ENCODE data around the gene ANGPTL8. TPM values are rescaled to one million over a fixed set of nuclear protein-coding genes. Genes with fewer than 3 reads are reported as not detected.
A peak's percentile ranks its signal among the peaks of the same experiment; 100 is the strongest.

Gene ANGPTL8
- total RNA-seq: not detected in 2 replicates

GRCh38 chr19:11239377-11240000, at the start of gene ANGPTL8:
ANGPTL8 (plus strand) TSS chr19:11239619; CDS start chr19:11239638, 19 bp downstream.
- peak; percentile 7 for DNase-seq (ENCODE audit: low read depth)
- TF ChIP-seq, protein P1, sequence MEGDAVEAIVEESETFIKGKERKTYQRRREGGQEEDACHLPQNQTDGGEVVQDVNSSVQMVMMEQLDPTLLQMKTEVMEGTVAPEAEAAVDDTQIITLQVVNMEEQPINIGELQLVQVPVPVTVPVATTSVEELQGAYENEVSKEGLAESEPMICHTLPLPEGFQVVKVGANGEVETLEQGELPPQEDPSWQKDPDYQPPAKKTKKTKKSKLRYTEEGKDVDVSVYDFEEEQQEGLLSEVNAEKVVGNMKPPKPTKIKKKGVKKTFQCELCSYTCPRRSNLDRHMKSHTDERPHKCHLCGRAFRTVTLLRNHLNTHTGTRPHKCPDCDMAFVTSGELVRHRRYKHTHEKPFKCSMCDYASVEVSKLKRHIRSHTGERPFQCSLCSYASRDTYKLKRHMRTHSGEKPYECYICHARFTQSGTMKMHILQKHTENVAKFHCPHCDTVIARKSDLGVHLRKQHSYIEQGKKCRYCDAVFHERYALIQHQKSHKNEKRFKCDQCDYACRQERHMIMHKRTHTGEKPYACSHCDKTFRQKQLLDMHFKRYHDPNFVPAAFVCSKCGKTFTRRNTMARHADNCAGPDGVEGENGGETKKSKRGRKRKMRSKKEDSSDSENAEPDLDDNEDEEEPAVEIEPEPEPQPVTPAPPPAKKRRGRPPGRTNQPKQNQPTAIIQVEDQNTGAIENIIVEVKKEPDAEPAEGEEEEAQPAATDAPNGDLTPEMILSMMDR (conservative IDR thresholded peaks at IDR 0.05; ENCODE audit: low read depth, low read length): no peak

GRCh38 chr19:11190501-11190900, 48.9 kb upstream of the ANGPTL8 start:
- TF ChIP-seq, protein P1 (conservative IDR thresholded peaks at IDR 0.05; ENCODE audit: low read depth, low read length): no peak
- H3K4me3 ChIP-seq (ENCODE audit: low read depth, low read length): no peak overlapping the region
- no peak for DNase-seq (ENCODE audit: low read depth)

More at GRCh38 chr19:11239377-11240000, at the start of gene ANGPTL8:
- no peak within 1 kb of the TSS for H3K4me3 ChIP-seq (ENCODE audit: low read depth, low read length)

DNA sequence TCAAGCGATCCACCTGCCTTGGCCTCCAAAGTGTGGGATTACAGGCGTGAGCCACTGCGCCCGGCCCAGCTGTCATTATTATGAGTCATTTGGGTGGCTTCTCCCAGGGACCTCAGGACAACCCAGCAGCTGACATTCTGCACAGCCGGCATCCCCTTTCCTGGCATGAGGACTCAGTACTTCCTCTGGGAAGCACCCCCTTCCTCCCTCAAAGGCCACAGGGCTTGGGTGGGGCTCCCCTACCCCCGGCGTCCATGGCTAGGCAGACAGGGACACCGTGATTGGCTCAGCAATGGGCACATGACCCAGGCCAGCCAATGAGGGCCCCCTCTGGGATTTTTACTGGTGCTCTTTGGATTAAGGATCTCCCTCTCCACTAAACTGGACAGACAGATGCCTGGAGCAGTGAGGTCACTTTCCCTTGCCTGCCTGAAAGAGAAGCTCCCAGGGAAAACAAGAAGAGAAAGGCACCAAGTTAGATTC, 48.1 kb upstream of the ANGPTL8 start:
- DNase-seq (ENCODE audit: low read depth): no peak
- H3K4me3 ChIP-seq (ENCODE audit: low read depth, low read length): no peak overlapping the region
- TF ChIP-seq, protein P1 (conservative IDR thresholded peaks at IDR 0.05; ENCODE audit: low read depth, low read length): no peak

- no peak overlapping the region for H3K4me3 ChIP-seq (ENCODE audit: low read depth, low read length)
- no peak for DNase-seq (ENCODE audit: low read depth)
- TF ChIP-seq, protein P1 (conservative IDR thresholded peaks at IDR 0.05; ENCODE audit: low read depth, low read length): no peak
Measured at GRCh38 chr19:11191934-11192333, 47.5 kb upstream of the ANGPTL8 start.

DNA sequence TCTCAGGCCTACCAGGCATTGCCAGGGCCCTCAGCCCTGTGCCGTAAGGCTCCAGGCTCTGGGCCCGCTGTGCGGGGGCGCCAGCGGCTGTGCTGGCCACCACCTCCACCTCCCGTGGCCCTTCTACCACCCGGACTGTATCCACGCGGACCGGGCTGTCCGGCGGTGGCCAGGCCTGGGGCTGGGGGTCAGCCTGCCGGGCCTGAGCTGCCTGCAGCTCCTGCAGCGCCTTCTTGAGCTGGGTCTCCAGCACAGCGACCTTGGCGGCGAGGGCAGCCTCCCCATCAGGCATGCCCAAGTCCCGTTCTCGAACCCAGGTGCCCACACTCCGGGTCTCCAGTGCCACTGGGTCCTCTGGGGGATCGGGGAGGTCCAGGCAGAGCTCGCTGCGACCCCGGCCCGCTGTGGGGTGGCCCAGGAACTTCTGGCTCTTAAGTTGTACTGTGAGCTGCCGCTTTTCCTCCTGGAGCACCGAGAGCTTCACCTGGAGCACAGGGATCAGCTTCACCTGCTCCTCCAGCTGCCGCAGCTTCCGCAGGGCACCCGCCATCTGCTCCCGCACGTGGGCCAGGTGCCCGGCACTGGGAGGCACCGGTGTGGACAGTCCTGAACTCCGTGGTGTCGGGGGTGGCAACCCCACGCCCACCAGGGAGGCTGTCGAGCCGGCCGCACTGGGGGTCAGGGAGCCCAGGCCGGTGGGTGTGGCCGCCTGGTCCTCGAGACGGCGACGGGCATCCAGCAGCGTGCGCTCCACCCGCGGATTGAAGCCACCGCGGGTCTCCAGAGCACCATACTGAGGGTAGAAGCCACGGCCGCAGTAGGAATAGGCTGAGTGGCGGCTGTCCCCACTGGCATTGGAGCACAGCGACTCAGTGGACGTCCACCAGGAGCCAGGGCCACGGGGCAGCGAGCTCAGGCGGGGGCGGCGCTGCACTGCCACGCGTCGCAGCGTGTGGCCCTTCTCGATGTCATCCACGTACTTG, 46.2 kb upstream of the ANGPTL8 start:
- no peak for DNase-seq (ENCODE audit: low read depth)
- H3K4me3 ChIP-seq (ENCODE audit: low read depth, low read length): no peak overlapping the region
- TF ChIP-seq, protein P1 (conservative IDR thresholded peaks at IDR 0.05; ENCODE audit: low read depth, low read length): no peak

- TF ChIP-seq, protein P1 (conservative IDR thresholded peaks at IDR 0.05; ENCODE audit: low read depth, low read length): no peak
- H3K4me3 ChIP-seq (ENCODE audit: low read depth, low read length): no peak overlapping the region
- no peak for DNase-seq (ENCODE audit: low read depth)
Measured at GRCh38 chr19:11194173-11194572, 45.2 kb upstream of the ANGPTL8 start.
